Activated T-cell treated with anti-CD3 and anti-CD28 coated beads, Interleukin-2, amount 50 U/mL, for 72 hours (primary cell): ENCODE results near the gene LRRC9. TPM values are rescaled to one million over a fixed set of nuclear protein-coding genes. Genes with fewer than 3 reads are reported as not detected.

Experiments
- ATAC-seq, 2 donors: fragments of 150-1000 bp; cut with Tn5 transposase; replicated peaks in 1 of 2; 2 replicates each; pipeline ENCODE4 v1.10.0; 2021; ENCODE audit warnings: moderate library complexity in 2 of 2, mild to moderate bottlenecking in 1 of 2
- DNase-seq, 2 donors: peaks; one replicate each; pipeline ENCODE4 v3.0.0; 2021 to 2022; ENCODE audit warnings: mixed read lengths in 1 of 2
- H3K27ac Mint-ChIP-seq: one replicate; pipeline ENCODE4 v1.8.0; 2022; ENCODE audit warnings: mild to moderate bottlenecking, moderate library complexity, mixed read lengths
- H3K27me3 Mint-ChIP-seq: one replicate; pipeline ENCODE4 v1.8.0; 2022; ENCODE audit warnings: low read depth, mixed read lengths
- H3K36me3 Mint-ChIP-seq, 2 donors: one replicate each; pipeline ENCODE4 v1.8.0; 2022; ENCODE audit warnings: mixed read lengths in 2 of 2, mild to moderate bottlenecking in 1 of 2; ENCODE audit not compliant: insufficient read depth in 2 of 2
- H3K4me1 Mint-ChIP-seq: one replicate; pipeline ENCODE4 v1.8.0; 2022; ENCODE audit warnings: low read depth, mixed read lengths
- H3K4me3 Mint-ChIP-seq, 2 donors: one replicate each; pipeline ENCODE4 v1.8.0; 2022; ENCODE audit warnings: mild to moderate bottlenecking in 2 of 2, mixed read lengths in 2 of 2, moderate library complexity in 2 of 2
- H3K9me3 Mint-ChIP-seq, 2 donors: one replicate each; pipeline ENCODE4 v1.8.0; 2022; ENCODE audit warnings: mixed read lengths in 2 of 2
- total RNA-seq, 2 donors: library from RNA; stranded (reverse); gene quantifications; one replicate each; pipeline ENCODE4 v1.2.3, GENCODE V29; 2022

LRRC9 gene
- not detected for total RNA-seq

DNA sequence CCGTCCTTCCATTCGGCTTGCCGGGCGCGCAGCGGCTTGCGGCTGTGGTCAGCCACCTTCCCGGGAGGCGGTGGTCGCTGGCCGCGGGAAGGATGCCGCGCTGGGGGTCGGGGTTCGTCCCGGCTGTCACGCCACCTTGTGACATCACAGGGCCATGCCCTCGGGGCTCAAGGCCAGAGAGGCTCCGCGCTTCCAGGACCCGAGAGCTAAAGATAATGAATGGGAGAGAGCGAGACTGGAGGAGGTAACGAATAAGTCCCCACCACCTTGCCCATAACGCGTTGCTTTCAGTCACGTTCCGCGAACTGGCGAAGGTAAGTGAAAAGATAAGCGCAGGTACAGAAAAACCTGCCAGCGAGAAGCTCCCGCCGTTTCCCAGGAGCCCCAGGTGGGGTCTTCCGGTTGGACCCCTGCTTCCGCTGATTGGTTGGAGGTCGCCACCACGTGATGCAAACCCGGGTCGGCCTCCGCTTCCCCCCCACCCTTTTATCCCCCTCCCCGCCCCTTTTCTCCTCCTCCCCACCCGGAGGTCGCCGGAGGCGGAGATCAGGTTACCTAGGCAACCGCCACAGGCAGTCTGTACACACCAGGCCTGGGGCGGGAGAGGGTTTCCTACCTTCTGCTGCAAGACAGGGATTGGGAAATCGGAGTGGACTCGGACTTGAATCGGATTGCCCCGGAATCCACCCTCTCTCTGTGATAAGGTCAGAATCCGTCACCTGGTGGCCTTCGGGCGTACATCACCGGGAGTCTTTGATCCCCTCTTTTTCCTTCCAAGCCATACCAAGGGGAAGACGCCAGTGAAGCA lies at the start of gene LRRC9:
Gene LRRC9, plus strand, starts transcription at position 575 of the 808 bp plus-strand sequence.
- Mint-ChIP-seq H3K4me1 (peaks cover 6% of the 10 kb centered on the region), H3K4me3 (peak within 1 kb of the TSS; percentile 80 to 90), H3K27me3 (peaks cover 45% of the 10 kb centered on the region), H3K36me3 (no peaks in the 10 kb centered on the region), H3K9me3 (no peaks in the 10 kb centered on the region), H3K27ac (no peak within 1 kb of the TSS)
- peak; percentile 6 to 13 for DNase-seq
- ATAC-seq: peak; percentile 43 to 45

GRCh38 chr14:59870277-59871165 lies 49.4 kb upstream of the LRRC9 start, which contains the start of gene RTN1:
TSS of gene RTN1 (minus strand) at chr14:59870776. CDS start at chr14:59870630, 146 bp downstream.
- DNase-seq: peak; percentile 20 to 24
- H3K27ac Mint-ChIP-seq: no peak within 1 kb of the TSS

GRCh38 chr14:59871166-59871495 lies 48.8 kb upstream of the LRRC9 start:
- Mint-ChIP-seq H3K27ac (no peak overlapping the region), H3K27me3 (peaks cover 48% of the 10 kb centered on the region)

More at GRCh38 chr14:59870277-59871165, 49.4 kb upstream of the LRRC9 start, which contains the start of gene RTN1:
- no peaks in the 10 kb centered on the region for H3K9me3 Mint-ChIP-seq
- peak; percentile 60 to 72 for ATAC-seq
- peaks cover 0 to 3% of the 10 kb centered on the region in 2 donors for H3K36me3 Mint-ChIP-seq
- peaks cover 53% of the 10 kb centered on the region for H3K27me3 Mint-ChIP-seq
- peak within 1 kb of the TSS; percentile 84 to 93 for H3K4me3 Mint-ChIP-seq
- peaks cover 8% of the 10 kb centered on the region for H3K4me1 Mint-ChIP-seq

GRCh38 chr14:59882957-59883356 lies 37.0 kb upstream of the LRRC9 start:
- peaks cover 0 to 2% of the 10 kb centered on the region in 2 donors for H3K36me3 Mint-ChIP-seq
- DNase-seq (no peak), ATAC-seq (no peak)
- H3K27me3 Mint-ChIP-seq: peaks cover 10% of the 10 kb centered on the region
- no peak overlapping the region for H3K4me3 Mint-ChIP-seq
- H3K9me3 Mint-ChIP-seq: peaks cover 5 to 6% of the 10 kb centered on the region in 2 donors
- H3K27ac Mint-ChIP-seq: no peak overlapping the region
- no peaks in the 10 kb centered on the region for H3K4me1 Mint-ChIP-seq

More at GRCh38 chr14:59871166-59871495, 48.8 kb upstream of the LRRC9 start:
- peaks cover 0 to 3% of the 10 kb centered on the region in 2 donors for H3K36me3 Mint-ChIP-seq
- peak in 1 of 2 donors; percentile 3 for ATAC-seq
- H3K9me3 Mint-ChIP-seq: no peaks in the 10 kb centered on the region
- DNase-seq: no peak
- H3K4me1 Mint-ChIP-seq: peaks cover 8% of the 10 kb centered on the region
- H3K4me3 Mint-ChIP-seq: peak overlapping the region; percentile 84 to 93

DNA sequence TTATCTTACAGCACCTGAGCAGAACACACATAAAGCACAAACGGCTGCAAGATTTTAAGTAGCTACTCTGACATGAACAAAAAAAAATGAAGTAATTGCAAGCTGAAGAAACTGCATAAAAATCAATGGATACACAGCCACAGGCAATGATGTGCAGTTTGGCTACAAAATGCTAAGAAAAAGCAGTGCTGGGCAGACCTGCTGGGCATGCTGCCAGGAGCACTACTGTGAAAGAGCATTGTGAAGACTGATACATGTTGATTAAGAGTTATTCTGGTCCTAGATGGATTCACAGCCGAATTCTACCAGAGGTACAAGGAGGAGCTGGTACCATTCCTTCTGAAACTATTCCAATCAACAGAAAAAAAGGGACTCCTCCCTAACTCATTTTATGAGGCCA lies 29.3 kb upstream of the LRRC9 start:
- no peak overlapping the region for H3K4me3 Mint-ChIP-seq
- no peak for DNase-seq

GRCh38 chr14:59895721-59896120 lies 24.2 kb upstream of the LRRC9 start:
- H3K36me3 Mint-ChIP-seq: no peaks in the 10 kb centered on the region
- peaks cover 26% of the 10 kb centered on the region for H3K27me3 Mint-ChIP-seq
- H3K4me3 Mint-ChIP-seq: no peak overlapping the region
- DNase-seq: no peak
- H3K9me3 Mint-ChIP-seq: no peaks in the 10 kb centered on the region
- ATAC-seq: no peak
- H3K4me1 Mint-ChIP-seq: no peaks in the 10 kb centered on the region
- H3K27ac Mint-ChIP-seq: no peak overlapping the region

More for the DNA sequence above, 29.3 kb upstream of the LRRC9 start:
- Mint-ChIP-seq H3K9me3 (no peaks in the 10 kb centered on the region), H3K27ac (no peak overlapping the region), H3K27me3 (peaks cover 17% of the 10 kb centered on the region), H3K36me3 (no peaks in the 10 kb centered on the region), H3K4me1 (no peaks in the 10 kb centered on the region)
- no peak for ATAC-seq

GRCh38 chr14:59897757-59898383 lies 22.1 kb upstream of the LRRC9 start:
- no peaks in the 10 kb centered on the region for H3K36me3 Mint-ChIP-seq
- no peak overlapping the region for H3K27ac Mint-ChIP-seq
- peak in 1 of 2 donors; percentile 37 for ATAC-seq
- DNase-seq: peak in 1 of 2 donors; percentile 3
- no peaks in the 10 kb centered on the region for H3K4me1 Mint-ChIP-seq
- no peaks in the 10 kb centered on the region for H3K9me3 Mint-ChIP-seq
- H3K27me3 Mint-ChIP-seq: peaks cover 26% of the 10 kb centered on the region
- H3K4me3 Mint-ChIP-seq: no peak overlapping the region

DNA sequence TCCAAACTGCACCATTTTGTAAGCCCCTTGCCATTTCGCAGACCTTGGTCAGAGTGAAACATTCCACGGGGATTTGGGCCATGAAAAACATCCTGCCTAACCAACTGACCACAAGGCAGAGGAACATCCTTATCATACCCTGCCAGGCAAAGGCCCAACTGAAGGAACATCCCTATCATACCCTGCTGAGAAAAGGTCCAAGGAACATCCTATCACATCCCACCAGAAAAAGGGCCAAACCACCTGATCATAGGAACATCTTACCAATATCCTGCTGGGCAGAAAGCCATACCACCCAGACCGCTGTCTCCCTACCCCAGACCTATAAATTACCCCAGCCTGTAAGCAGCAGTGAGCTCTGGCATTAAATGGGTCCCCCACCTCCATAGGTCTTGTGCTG lies 19.4 kb upstream of the LRRC9 start:
- no peaks in the 10 kb centered on the region for H3K4me1 Mint-ChIP-seq
- ATAC-seq (no peak), DNase-seq (no peak)
- H3K4me3 Mint-ChIP-seq: no peak overlapping the region
- H3K27me3 Mint-ChIP-seq: peaks cover 26% of the 10 kb centered on the region
- H3K27ac Mint-ChIP-seq: no peak overlapping the region
- no peaks in the 10 kb centered on the region for H3K9me3 Mint-ChIP-seq
- no peaks in the 10 kb centered on the region for H3K36me3 Mint-ChIP-seq

GRCh38 chr14:59904184-59904583 lies 15.8 kb upstream of the LRRC9 start:
- Mint-ChIP-seq H3K4me3 (no peak overlapping the region), H3K27ac (no peak overlapping the region), H3K9me3 (no peaks in the 10 kb centered on the region), H3K27me3 (peaks cover 7% of the 10 kb centered on the region), H3K36me3 (no peaks in the 10 kb centered on the region), H3K4me1 (no peaks in the 10 kb centered on the region)
- ATAC-seq (no peak), DNase-seq (no peak)

DNA sequence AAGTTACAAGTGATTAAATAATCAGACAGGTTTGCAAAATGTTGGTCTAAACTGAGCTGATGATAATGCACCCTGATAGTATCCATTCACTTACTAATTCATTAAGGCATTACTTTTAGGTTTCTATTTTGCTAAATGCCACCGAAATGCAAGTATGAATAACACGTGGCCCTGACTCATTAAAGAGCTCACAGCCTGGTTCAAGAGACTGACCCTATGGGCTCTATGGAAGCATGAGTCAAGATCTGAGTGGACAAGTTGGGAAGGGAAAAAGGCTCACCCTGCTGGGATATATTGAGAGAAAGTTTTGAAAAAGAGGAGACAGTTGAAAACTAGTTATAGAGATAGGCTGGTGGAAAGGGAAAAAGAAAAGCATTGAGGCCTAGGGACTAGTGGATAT lies 14.8 kb upstream of the LRRC9 start:
- Mint-ChIP-seq H3K4me3 (no peak overlapping the region), H3K9me3 (no peaks in the 10 kb centered on the region), H3K36me3 (no peaks in the 10 kb centered on the region), H3K27me3 (peaks cover 10% of the 10 kb centered on the region), H3K4me1 (no peaks in the 10 kb centered on the region), H3K27ac (no peak overlapping the region)
- DNase-seq (no peak), ATAC-seq (no peak)

DNA sequence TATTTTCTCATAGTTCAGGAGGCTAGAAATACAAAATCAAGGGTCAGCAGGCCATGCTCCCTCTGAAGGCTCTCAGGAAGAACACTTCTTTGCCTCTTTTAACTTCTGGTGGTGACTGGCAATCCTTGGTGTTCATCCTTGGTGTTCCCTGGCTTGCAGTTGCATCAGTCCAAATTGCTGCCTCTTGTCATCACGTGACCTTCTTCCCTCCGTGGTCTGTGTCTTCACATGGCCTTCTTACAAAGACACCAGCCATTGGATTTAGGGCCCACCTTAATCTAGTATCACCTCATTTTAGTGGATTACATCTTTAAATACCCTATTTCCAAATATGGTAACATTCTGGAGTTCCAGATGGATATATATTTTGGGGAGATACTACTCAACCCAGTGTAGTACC lies 7.5 kb upstream of the LRRC9 start:
- no peaks in the 10 kb centered on the region for H3K36me3 Mint-ChIP-seq
- no peak for ATAC-seq
- no peak overlapping the region for H3K27ac Mint-ChIP-seq
- DNase-seq: no peak
- H3K27me3 Mint-ChIP-seq: peaks cover 33% of the 10 kb centered on the region
- H3K4me1 Mint-ChIP-seq: no peaks in the 10 kb centered on the region
- no peak overlapping the region for H3K4me3 Mint-ChIP-seq
- no peaks in the 10 kb centered on the region for H3K9me3 Mint-ChIP-seq

DNA sequence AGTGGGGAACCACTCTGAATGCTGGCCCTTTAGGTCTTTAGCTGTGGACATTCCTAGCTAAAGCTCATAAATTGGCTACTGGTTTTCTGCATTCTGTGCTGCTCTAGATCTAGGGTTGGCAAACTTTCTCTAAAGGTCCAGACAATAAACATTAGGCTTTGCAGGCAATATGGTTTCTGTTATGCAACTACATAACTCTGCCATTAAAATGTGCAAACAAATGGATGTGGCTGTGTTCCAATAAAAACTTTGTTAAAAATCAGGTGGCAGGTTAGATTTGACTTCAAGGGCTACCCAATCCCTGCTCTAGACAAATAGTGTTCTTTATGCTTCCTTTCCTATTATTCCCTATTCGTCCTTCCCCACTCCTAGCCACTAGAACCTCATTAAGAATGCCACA lies 6.8 kb upstream of the LRRC9 start:
- Mint-ChIP-seq H3K4me3 (no peak overlapping the region), H3K9me3 (no peaks in the 10 kb centered on the region), H3K36me3 (no peaks in the 10 kb centered on the region), H3K27ac (no peak overlapping the region), H3K4me1 (no peaks in the 10 kb centered on the region), H3K27me3 (peaks cover 33% of the 10 kb centered on the region)
- DNase-seq: no peak
- no peak for ATAC-seq
